KMS-11 (cell line): ENCODE data around the gene GAREM1.

ENCODE experiments used
- H2AFZ ChIP-seq: fragments of 200-600 bp; sonication (generic); 2 replicates; pipeline ENCODE4 v1.6.1; 2016; ENCODE audit warnings: antibody characterized with exemption, mixed run types, low read depth
- H3K27ac ChIP-seq: fragments of 200-600 bp; sonication (generic); 2 replicates; pipeline ENCODE4 v1.6.1; 2016; ENCODE audit warnings: mild to moderate bottlenecking, mixed run types
- H3K27me3 ChIP-seq: fragments of 200-600 bp; sonication (generic); 2 replicates; pipeline ENCODE4 v1.6.1; 2017; ENCODE audit warnings: mild to moderate bottlenecking, low read depth, mixed run types, moderate library complexity; ENCODE audit not compliant: insufficient read depth
- H3K36me3 ChIP-seq: fragments of 200-600 bp; sonication (generic); 2 replicates; pipeline ENCODE4 v1.6.1; 2017; ENCODE audit warnings: mild to moderate bottlenecking, mixed run types; ENCODE audit not compliant: insufficient read depth
- H3K4me1 ChIP-seq: fragments of 200-600 bp; sonication (generic); 2 replicates; pipeline ENCODE4 v1.6.1; 2016; ENCODE audit warnings: mild to moderate bottlenecking, low read depth, mixed run types; ENCODE audit not compliant: poor library complexity, severe bottlenecking
- H3K4me2 ChIP-seq: fragments of 200-600 bp; sonication (generic); 2 replicates; pipeline ENCODE4 v1.7.0; 2016; ENCODE audit warnings: mild to moderate bottlenecking, mixed run types
- H3K4me3 ChIP-seq: fragments of 200-600 bp; sonication (generic); IDR thresholded peaks from 2 replicates; pipeline ENCODE4 v1.6.1; 2017; ENCODE audit warnings: low read depth, low read length, mixed read lengths; ENCODE audit not compliant: insufficient read depth
- H3K79me2 ChIP-seq: fragments of 200-600 bp; sonication (generic); 2 replicates; pipeline ENCODE4 v1.6.1; 2016; ENCODE audit warnings: low read depth, mixed run types; ENCODE audit not compliant: insufficient read depth
- H3K9ac ChIP-seq: fragments of 200-600 bp; sonication (generic); 2 replicates; pipeline ENCODE4 v1.6.1; 2016; ENCODE audit warnings: mild to moderate bottlenecking, mixed run types
- H4K20me1 ChIP-seq: fragments of 200-600 bp; sonication (generic); 2 replicates; pipeline ENCODE4 v1.6.1; 2016; ENCODE audit warnings: mild to moderate bottlenecking, mixed run types; ENCODE audit not compliant: insufficient read depth
- TF ChIP-seq, protein P1 (sequence below): fragments of 200-600 bp; sonication (generic); conservative IDR thresholded peaks from 2 replicates; pipeline ENCODE4 v1.6.1; 2017; ENCODE audit warnings: low read depth, mild to moderate bottlenecking, antibody characterized with exemption, low read length, moderate library complexity, mixed read lengths

Gene GAREM1

DNA sequence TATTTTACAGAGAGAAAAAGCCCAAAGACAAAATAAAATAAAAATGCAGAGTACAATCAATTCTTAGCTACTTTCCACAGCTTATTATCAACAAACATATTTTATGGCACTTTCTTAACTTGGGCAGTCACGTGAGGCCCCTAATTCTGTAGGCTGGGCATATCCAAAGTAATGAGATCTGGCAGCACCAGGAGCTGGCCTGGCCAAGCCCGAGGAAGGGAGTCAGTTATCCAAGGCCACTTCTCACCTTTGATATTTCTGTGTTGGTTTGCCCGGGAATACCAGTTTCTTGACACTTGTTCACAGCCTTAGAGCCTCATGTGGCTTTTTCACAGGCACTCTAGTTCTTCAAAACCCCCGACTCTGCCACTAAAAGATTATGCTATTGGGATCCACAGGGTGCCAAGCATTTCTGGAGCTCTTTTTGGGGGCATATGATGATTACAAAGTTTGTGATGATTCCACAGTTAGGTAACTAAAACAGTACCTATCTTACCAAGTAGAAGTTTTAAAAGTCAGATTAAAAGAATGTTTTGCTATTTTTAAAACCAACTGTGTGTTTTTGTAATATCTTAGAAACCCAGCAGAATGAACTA lies 190.4 kb downstream of the GAREM1 start:
- H3K36me3 ChIP-seq = no peaks in the 10 kb centered on the region
- H2AFZ ChIP-seq = no peak overlapping the region
- H3K79me2 ChIP-seq = no peaks in the 10 kb centered on the region
- no peaks in the 10 kb centered on the region for H4K20me1 ChIP-seq
- H3K4me3 ChIP-seq = no peak overlapping the region
- H3K4me2 ChIP-seq = no peak overlapping the region
- TF ChIP-seq, protein P1, sequence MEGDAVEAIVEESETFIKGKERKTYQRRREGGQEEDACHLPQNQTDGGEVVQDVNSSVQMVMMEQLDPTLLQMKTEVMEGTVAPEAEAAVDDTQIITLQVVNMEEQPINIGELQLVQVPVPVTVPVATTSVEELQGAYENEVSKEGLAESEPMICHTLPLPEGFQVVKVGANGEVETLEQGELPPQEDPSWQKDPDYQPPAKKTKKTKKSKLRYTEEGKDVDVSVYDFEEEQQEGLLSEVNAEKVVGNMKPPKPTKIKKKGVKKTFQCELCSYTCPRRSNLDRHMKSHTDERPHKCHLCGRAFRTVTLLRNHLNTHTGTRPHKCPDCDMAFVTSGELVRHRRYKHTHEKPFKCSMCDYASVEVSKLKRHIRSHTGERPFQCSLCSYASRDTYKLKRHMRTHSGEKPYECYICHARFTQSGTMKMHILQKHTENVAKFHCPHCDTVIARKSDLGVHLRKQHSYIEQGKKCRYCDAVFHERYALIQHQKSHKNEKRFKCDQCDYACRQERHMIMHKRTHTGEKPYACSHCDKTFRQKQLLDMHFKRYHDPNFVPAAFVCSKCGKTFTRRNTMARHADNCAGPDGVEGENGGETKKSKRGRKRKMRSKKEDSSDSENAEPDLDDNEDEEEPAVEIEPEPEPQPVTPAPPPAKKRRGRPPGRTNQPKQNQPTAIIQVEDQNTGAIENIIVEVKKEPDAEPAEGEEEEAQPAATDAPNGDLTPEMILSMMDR = no peak
- no peaks in the 10 kb centered on the region for H3K4me1 ChIP-seq
- H3K27me3 ChIP-seq = no peaks in the 10 kb centered on the region
- H3K9ac ChIP-seq = no peak overlapping the region
- H3K27ac ChIP-seq = no peak overlapping the region

- Histone ChIP-seq H4K20me1 (no peaks in the 10 kb centered on the region), H3K4me2 (no peak overlapping the region), H3K4me3 (no peak overlapping the region), H3K27ac (no peak overlapping the region), H2AFZ (no peak overlapping the region), H3K4me1 (no peaks in the 10 kb centered on the region), H3K79me2 (no peaks in the 10 kb centered on the region), H3K9ac (no peak overlapping the region), H3K36me3 (no peaks in the 10 kb centered on the region), H3K27me3 (no peaks in the 10 kb centered on the region)
- TF ChIP-seq, protein P1 = no peak
These were observed 192.4 kb downstream of the GAREM1 start for GRCh38 chr18:32278177-32278799.

- Histone ChIP-seq H3K4me3 (no peak overlapping the region), H3K36me3 (no peaks in the 10 kb centered on the region), H3K27me3 (no peaks in the 10 kb centered on the region), H3K4me1 (no peaks in the 10 kb centered on the region), H3K27ac (no peak overlapping the region), H3K79me2 (no peaks in the 10 kb centered on the region), H3K9ac (no peak overlapping the region), H2AFZ (no peak overlapping the region), H3K4me2 (no peak overlapping the region), H4K20me1 (no peaks in the 10 kb centered on the region)
- TF ChIP-seq, protein P1 = no peak
These were observed 193.1 kb downstream of the GAREM1 start for GRCh38 chr18:32277549-32277948.

- Histone ChIP-seq H3K27ac (no peak overlapping the region), H3K36me3 (no peaks in the 10 kb centered on the region), H2AFZ (no peak overlapping the region), H3K4me2 (no peak overlapping the region), H3K27me3 (no peaks in the 10 kb centered on the region), H3K79me2 (no peaks in the 10 kb centered on the region), H4K20me1 (no peaks in the 10 kb centered on the region), H3K4me3 (no peak overlapping the region), H3K4me1 (no peaks in the 10 kb centered on the region), H3K9ac (no peak overlapping the region)
- TF ChIP-seq, protein P1 = no peak
These were observed 193.8 kb downstream of the GAREM1 start for GRCh38 chr18:32276906-32277305.
